Measurements from ENCODE around the gene WFDC1.

WFDC1 gene

DNA sequence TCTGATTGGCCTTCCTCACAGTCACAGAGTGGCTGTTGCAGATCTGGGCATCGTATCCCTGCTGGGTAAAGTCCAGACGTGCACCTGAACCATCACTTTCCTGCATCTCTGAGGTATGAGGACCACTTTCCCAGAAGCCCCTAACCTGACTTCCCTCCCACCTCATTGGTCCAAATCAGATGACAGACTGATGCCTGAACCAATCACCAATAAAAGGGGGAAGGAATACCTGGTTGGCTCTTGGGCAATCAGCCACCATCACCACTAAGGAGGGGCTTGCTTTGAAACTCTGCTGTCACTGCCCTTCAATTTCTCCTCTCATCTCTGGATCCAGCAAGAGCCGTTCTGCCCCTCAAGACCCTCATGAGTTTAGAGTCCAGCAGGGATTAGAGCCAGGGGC lies 13.6 kb upstream of the WFDC1 start:
- DNase-seq (ENCODE audit: insufficient read length, low spot score) (no peak), FAIRE-seq (no peak)

DNA sequence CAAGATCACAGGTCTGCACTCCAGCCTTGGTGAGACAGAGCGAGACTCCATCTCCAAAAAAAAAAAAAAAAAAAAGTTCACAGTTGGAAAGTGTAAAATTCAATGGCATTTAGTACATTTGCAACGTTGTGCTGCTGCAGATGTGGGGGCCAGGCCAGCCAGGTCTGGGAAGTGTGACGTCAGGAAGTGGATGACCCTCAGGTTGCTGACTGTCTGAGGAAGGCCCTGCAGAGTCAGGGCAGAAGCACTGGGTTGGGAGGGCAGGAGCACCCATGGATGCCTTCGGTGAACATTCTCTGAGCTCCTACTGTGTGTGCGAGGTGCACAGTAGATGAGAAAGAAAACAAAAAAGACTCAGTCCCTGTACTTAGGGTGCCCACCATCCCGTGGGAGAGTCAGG lies 12.1 kb upstream of the WFDC1 start:
- DNase-seq (ENCODE audit: insufficient read length, low spot score) (no peak), FAIRE-seq (no peak)
- TF ChIP-seq, protein P1, sequence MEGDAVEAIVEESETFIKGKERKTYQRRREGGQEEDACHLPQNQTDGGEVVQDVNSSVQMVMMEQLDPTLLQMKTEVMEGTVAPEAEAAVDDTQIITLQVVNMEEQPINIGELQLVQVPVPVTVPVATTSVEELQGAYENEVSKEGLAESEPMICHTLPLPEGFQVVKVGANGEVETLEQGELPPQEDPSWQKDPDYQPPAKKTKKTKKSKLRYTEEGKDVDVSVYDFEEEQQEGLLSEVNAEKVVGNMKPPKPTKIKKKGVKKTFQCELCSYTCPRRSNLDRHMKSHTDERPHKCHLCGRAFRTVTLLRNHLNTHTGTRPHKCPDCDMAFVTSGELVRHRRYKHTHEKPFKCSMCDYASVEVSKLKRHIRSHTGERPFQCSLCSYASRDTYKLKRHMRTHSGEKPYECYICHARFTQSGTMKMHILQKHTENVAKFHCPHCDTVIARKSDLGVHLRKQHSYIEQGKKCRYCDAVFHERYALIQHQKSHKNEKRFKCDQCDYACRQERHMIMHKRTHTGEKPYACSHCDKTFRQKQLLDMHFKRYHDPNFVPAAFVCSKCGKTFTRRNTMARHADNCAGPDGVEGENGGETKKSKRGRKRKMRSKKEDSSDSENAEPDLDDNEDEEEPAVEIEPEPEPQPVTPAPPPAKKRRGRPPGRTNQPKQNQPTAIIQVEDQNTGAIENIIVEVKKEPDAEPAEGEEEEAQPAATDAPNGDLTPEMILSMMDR (IDR thresholded peaks at IDR 0.05; ENCODE audit: insufficient read depth, missing control alignments) = no peak

More for the DNA sequence above, 13.6 kb upstream of the WFDC1 start:
- TF ChIP-seq, protein P1 (IDR thresholded peaks at IDR 0.05; ENCODE audit: insufficient read depth, missing control alignments) = no peak

DNA sequence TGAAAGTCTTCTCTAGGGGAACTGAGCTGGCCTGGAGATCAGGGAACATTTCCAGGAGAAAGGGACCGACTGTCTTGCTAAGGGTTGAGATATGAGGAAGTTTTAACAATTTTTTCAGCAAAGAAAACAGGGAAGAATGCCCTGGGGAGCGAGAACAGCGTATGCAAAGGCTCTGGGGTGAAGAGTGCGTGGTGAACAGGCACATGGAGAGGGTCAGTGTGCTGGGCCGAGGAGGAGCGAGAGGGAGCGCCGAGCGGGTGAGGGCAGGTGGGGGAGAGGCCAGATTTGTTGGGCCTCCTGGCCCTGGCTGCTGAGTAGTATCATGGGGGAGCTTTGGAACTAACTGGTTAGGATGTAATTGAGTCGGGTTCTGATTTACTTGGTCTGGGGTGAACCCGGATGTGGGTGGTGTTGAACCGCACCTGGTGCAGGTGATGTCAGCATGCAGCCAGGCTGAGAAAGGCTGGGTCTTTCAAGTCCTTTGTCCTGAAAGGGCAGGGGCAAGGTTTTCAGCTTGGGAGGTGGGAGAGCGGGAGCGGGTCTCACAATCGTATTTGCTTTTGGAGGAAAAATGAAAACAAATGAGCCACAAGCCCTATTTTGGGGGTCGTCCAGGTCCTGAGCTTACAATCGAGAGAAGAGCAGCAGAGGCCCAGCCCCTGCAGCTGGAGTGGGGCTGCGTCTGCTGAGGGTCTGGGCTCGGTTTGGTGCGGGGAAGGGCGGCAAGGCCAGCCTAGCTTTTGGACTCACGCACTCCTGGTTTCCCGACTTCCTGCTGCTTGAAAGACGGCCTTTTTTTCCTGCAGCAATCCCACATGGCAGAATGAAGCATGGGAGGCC lies 11.1 kb upstream of the WFDC1 start:
- DNase-seq (ENCODE audit: insufficient read length, low spot score) (no peak), FAIRE-seq (no peak)
- TF ChIP-seq, protein P1 (IDR thresholded peaks at IDR 0.05; ENCODE audit: insufficient read depth, missing control alignments) = no peak

DNA sequence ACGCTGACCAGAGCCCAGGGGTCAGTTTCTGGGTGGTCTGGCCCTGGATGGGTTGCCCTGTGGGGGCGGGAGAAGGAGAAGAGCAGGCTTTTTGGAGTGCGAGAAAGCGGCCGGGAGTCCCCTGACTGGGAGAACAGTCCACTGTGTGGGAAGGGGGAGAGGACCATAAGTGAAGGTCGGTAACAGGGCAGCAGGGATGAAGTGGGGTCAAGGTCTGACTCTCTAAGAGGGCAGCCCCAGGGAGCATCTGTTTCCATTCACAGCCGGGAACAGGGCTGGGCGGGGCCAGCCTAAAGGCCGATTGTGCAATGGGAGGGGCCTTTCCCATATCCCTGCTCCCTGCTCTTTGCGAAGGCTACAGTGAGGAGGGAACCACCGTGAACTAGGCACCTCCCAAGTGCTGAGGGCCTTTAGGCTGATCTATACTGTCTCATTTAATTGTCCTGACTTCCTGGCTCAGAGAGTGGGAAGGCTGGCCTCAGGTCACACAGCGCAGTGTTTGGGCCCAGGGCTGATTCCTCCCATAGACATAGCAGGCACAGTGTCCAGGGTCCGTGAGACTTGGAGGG lies 10.4 kb upstream of the WFDC1 start:
- DNase-seq (ENCODE audit: insufficient read length, low spot score) = no peak
- TF ChIP-seq, protein P1 (IDR thresholded peaks at IDR 0.05; ENCODE audit: insufficient read depth, missing control alignments) = no peak
- no peak for FAIRE-seq

DNA sequence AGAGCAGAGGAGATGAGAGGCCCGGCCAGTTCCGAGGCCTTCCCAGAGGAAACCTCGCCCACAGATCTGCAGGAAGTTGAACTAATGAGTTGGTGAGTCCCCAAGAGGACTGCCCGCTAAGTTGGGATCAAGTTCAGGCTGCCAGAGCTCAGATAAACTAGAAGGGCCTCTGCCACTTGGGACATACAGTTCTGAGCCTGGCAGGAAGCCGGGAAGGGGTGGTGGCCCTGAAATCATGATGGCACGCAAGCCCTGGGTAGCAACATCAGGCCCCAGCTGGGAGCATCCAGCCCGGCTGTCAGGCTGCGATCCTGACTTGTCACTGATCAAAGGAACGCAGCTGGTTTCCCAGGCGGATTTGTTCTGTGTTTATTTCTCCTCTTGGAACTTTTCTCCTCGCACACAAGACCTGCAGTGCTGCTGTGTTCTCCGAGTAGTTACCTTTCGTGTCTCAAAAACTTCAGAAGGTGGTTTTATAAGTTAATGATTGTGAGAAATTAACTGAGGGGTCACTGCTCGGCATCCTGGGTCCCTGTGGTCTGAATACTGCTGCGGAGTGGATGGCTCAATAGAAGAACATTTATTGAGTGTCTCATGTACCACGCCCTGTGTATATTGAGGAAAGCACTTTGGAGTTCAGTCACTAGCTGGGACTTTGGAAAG lies 8.0 kb upstream of the WFDC1 start:
- no peak for DNase-seq (ENCODE audit: insufficient read length, low spot score)
- TF ChIP-seq, protein P1 (IDR thresholded peaks at IDR 0.05; ENCODE audit: insufficient read depth, missing control alignments) = no peak
- no peak for FAIRE-seq

DNA sequence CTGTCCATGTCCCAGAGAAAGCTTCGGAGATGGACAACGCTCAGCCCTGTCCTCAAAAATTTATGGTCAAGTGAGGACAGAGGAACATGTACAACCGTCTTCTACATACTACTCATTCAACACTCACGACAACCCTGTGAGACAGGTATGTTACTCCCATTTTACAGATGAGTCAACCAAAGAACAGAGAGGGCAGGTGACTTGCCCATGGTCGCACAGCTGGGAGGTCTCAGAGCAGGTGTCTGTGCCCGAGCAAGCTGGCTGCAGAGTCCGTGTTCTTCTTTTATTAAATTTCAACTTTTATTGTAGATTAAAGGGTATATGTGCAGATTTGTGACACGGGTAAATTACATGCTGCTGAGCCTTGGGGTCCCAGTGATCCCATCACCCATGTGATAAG lies 5.8 kb upstream of the WFDC1 start:
- DNase-seq (ENCODE audit: insufficient read length, low spot score) = no peak
- TF ChIP-seq, protein P1 (IDR thresholded peaks at IDR 0.05; ENCODE audit: insufficient read depth, missing control alignments) = no peak
- no peak for FAIRE-seq

Measured in D721Med (cell line).